SU-DHL-6 (cell line): ENCODE data around the gene RHOXF2.

Source experiments
- CTCF ChIP-seq: fragments of 200-600 bp; sonication (generic); IDR thresholded peaks from one replicate; pipeline ENCODE4 v1.5.1; 2017; ENCODE audit warnings: antibody characterized with exemption, mild to moderate bottlenecking, low read length, moderate library complexity; ENCODE audit not compliant: insufficient read depth, poor library complexity, severe bottlenecking
- EZH2phosphoT487 ChIP-seq: fragments of 200-600 bp; sonication (generic), shearing (Covaris generic); conservative IDR thresholded peaks from 2 replicates; pipeline ENCODE4 v1.6.1; 2018; ENCODE audit warnings: mild to moderate bottlenecking, antibody characterized with exemption, low read length, moderate library complexity, mixed read lengths

GRCh38 chrX:120109378-120109777 is 49.0 kb upstream of the RHOXF2 start:
- TF ChIP-seq CTCF = no peak
- no peak for TF ChIP-seq EZH2phosphoT487
